Fibroblast of mammary gland (primary cell): Measurements from ENCODE around the gene NFATC2.
A peak's percentile ranks its signal among the peaks of the same experiment; 100 is the strongest.

ENCODE experiments used
- DNase-seq: peaks from one replicate; pipeline ENCODE4 v3.0.0-alpha.2; 2010; ENCODE audit warnings: low read depth
- H3K4me3 ChIP-seq: 2 replicates; pipeline ENCODE4 v1.5.1; 2011; ENCODE audit warnings: low read depth, mild to moderate bottlenecking, low read length, moderate library complexity; ENCODE audit not compliant: control insufficient read depth
- CTCF ChIP-seq: conservative IDR thresholded peaks from 2 replicates; pipeline ENCODE4 v1.5.1; 2011; ENCODE audit warnings: low read depth, low read length, inconsistent platforms; ENCODE audit not compliant: control insufficient read depth, insufficient read depth

NFATC2 gene

GRCh38 chr20:51391926-51392325 lies 150.6 kb downstream of the NFATC2 start:
- DNase-seq: no peak
- no peak overlapping the region for H3K4me3 ChIP-seq
- no peak for TF ChIP-seq CTCF

DNA sequence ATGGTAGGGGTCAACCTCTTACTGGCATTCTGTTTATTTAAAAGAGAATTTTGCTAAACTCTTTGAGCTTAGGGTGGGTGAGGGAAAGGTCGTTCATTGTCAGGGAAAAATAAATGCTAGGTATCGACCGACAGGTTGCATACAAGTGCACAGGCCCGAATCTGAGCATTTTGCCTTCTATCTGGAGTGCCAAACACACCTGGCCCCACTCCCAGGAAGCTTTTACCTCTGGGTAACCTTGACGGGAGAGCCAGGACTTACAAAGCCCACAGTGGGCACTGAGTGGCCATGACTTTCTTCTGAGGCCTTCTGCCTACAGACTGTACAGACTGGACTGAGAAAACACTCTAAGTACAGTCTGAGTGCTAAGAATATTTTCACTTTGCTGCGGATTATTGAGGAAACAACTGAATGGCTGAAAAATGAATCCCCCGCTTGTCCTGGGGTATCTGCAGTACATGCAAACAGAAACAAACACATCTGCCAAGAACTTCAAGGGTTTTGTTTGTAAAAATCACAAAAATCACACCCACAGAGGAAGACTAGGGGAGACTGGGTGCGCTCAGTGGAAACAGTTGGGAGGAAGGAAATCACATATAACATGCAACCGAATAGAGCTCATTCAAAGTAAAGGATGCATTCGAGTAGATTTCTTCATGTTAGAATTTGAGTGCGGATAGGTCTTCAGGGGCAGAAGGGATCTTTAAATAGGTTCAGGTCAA lies 152.8 kb downstream of the NFATC2 start:
- H3K4me3 ChIP-seq: no peak overlapping the region
- DNase-seq: no peak
- no peak for TF ChIP-seq CTCF

DNA sequence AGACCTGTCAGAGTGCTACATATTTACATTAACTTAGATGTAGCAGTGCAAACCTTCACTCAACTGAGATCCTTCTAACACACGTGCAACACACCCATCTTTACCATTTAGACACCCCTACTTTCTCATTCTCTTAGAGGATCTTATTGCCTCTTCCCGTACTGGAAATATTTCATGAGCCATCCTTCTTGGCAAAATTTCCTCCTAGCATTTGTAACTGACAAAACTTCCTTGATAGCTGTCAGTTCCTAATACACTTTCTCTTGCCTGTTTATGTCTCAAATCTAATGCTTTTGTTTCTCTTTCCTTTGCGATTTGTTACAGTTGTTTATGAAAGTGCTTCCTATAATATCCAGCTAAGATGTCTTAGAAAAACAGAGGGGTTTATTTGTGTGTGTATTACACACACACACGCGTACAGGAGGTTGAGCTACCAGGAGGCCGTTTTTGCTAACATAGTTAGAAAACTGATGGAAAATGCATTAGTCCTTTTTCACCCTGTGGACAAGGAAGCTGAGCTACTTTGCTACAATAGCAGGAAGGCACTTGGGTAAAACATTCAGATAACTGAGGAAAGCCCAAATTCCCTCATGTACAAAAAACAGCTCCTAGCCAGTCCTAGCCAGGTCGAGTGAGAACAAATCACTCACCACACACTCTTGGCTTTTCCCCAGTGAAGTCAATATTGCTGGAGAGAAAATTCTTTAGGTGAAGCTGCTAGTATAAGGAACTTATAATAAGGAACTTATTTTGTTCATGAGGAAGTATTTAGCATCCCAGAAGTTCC lies 153.6 kb downstream of the NFATC2 start:
- TF ChIP-seq CTCF: no peak
- DNase-seq: no peak
- no peak overlapping the region for H3K4me3 ChIP-seq

- no peak for TF ChIP-seq CTCF
- DNase-seq: peak; percentile 46
- no peak overlapping the region for H3K4me3 ChIP-seq
These were observed 154.3 kb downstream of the NFATC2 start for GRCh38 chr20:51388227-51388626.

GRCh38 chr20:51387125-51387875 lies 155.2 kb downstream of the NFATC2 start:
- DNase-seq: no peak
- no peak for TF ChIP-seq CTCF
- H3K4me3 ChIP-seq: no peak overlapping the region

DNA sequence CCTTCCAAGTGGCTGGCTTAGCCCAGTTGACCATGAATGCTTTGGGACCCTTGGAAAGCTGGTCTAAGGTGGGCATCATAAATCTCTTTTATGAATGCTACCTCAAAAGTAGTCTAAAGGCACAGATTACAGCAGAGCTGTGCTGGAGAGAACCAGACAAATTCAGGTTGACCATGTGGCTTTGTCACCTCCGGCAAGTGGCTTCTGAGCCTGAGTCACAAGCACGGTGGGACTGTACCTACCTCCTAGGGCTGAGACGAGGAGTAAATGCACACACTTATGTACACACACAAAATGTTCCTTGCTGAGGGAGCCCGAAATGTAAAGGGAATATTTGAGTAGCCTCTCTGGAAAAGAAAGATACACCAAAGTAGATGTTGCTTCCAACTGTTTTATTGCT lies 155.9 kb downstream of the NFATC2 start:
- no peak for DNase-seq
- TF ChIP-seq CTCF: no peak
- H3K4me3 ChIP-seq: no peak overlapping the region
